Activated CD4-positive, alpha-beta T cell treated with anti-CD3 and anti-CD28 coated beads for 36 hours (primary cell): ENCODE data around the gene ZPLD1. TPM values are rescaled to one million over a fixed set of nuclear protein-coding genes. Genes with fewer than 3 reads are reported as not detected.

Experiments
- ATAC-seq: fragments of 200-7000 bp; cut with Tn5 transposase; one replicate; pipeline ENCODE4 v1.10.0; 2021; ENCODE audit warnings: mild to moderate bottlenecking, moderate library complexity
- CTCF ChIA-PET: fragments of 350-600 bp; sonication (Branson Sonifier 250); formaldehyde crosslinking; loops from one replicate; lab custom pipeline; 2021; ENCODE audit warnings: antibody characterized with exemption; lab: Charles Lee
- POLR2A ChIA-PET: fragments of 350-600 bp; sonication (Branson Sonifier 250); formaldehyde crosslinking; loops from one replicate; lab custom pipeline; 2021; ENCODE audit warnings: antibody characterized with exemption, inconsistent platforms; lab: Charles Lee
- DNase-seq: peaks from one replicate; pipeline ENCODE4 v3.0.0-alpha.2; 2020
- H3K27ac Mint-ChIP-seq: one replicate; pipeline ENCODE4 v1.8.0; 2021; ENCODE audit warnings: mixed read lengths
- H3K27me3 Mint-ChIP-seq: one replicate; pipeline ENCODE4 v1.8.0; 2021; ENCODE audit warnings: mixed read lengths
- H3K36me3 Mint-ChIP-seq: one replicate; pipeline ENCODE4 v1.8.0; 2021; ENCODE audit warnings: low read depth, mixed read lengths
- H3K4me1 Mint-ChIP-seq: one replicate; pipeline ENCODE4 v1.8.0; 2021; ENCODE audit warnings: mixed read lengths
- H3K4me3 Mint-ChIP-seq: one replicate; pipeline ENCODE4 v1.8.0; 2021; ENCODE audit warnings: mild to moderate bottlenecking, moderate library complexity, mixed read lengths
- H3K9me3 Mint-ChIP-seq: one replicate; pipeline ENCODE4 v1.8.0; 2021; ENCODE audit warnings: low read depth, mixed read lengths
- intact Hi-C, 2 experiments: fragments of 100-400 bp; cut with DNase I in 1 of 2; cut with micrococcal nuclease in 1 of 2; formaldehyde crosslinking; loops; one replicate each; pipeline versions ENCODE4 v1.14.2 to v1.15.1; 2022 to 2024; cut with DNase I, micrococcal nuclease
- total RNA-seq, 2 experiments: library from RNA; stranded (reverse); gene quantifications; one replicate each; pipeline ENCODE4 v1.2.3, GENCODE V29; 2021

ZPLD1 gene
- total RNA-seq, 2 experiments from 2014 or later = not detected

DNA sequence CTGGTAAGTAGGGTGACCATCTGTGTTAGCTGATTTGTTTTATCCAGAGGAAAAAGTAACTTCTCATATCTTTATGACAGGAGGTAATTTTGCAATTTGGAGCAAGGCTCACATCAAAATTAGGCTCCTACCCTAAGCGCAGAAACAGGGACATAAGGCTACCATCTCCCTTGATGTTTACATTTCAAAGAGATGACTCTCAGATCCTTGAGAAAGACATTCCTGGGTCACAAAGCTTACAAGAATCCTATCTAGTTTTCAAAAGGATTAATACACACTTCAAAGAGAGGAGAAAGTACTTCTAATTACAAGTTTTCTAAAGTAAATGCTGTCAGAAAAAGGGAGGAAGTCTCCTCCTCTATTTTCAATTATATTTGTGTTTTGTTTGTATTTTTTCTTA lies 7.0 kb downstream of the ZPLD1 start:
- Mint-ChIP-seq H3K36me3 (no peaks in the 10 kb centered on the region), H3K4me3 (no peak overlapping the region), H3K27me3 (peaks cover 3% of the 10 kb centered on the region), H3K4me1 (no peaks in the 10 kb centered on the region), H3K9me3 (no peaks in the 10 kb centered on the region), H3K27ac (no peak overlapping the region)
- ChIA-PET POLR2A (no interaction called here), CTCF (no interaction called here)
- ATAC-seq (no peak), DNase-seq (no peak)
- intact Hi-C loops = no loop called here

DNA sequence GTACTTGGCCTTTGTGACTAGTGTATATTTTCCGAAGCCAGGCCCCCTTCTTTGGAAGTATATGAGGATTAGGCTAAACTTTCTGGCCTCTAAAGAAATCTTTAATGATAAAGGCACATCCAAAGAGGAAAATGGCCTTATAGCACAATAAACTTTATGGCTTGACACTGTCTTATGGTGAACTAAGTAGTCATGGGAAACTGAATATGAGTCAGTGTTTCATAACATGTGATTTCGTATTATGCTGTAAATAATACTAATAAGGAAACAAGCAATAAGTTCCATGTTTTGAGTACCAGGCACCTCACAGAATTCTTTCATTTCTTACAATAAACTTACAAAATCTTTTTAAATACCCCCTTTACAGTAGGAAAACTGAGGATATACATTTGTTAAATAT lies 8.2 kb downstream of the ZPLD1 start:
- Mint-ChIP-seq H3K36me3 (no peaks in the 10 kb centered on the region), H3K4me1 (no peaks in the 10 kb centered on the region), H3K27me3 (peaks cover 3% of the 10 kb centered on the region), H3K9me3 (no peaks in the 10 kb centered on the region), H3K4me3 (no peak overlapping the region), H3K27ac (no peak overlapping the region)
- CTCF ChIA-PET = interaction anchor here (0.6 kb wide), 1 partner anchor 1279 kb away, joined by 3 read pairs; no protein-coding TSS in a partner anchor
- POLR2A ChIA-PET = no interaction called here
- DNase-seq (no peak), ATAC-seq (no peak)
- intact Hi-C loops = no loop called here

DNA sequence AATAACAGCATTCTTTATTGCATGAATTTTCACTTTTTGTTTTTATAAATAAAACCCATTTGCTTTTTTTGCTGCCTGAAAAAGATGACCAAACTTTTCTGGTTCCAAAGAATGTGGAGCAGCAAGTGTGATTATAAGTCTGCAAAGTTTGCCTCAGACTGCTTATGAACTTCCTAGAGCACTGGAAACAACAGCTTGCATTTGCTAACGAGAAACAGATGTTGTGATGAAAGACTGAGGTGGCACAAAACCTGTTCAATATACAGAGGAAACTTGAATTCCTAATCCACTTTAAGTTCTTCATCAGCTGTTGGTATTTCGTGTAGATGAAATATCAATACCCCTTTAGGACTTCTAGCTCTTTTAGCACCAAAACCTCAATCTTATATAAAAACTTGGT lies 9.3 kb downstream of the ZPLD1 start:
- Mint-ChIP-seq H3K36me3 (no peaks in the 10 kb centered on the region), H3K9me3 (no peaks in the 10 kb centered on the region), H3K27ac (no peak overlapping the region), H3K27me3 (peaks cover 3% of the 10 kb centered on the region), H3K4me1 (no peaks in the 10 kb centered on the region), H3K4me3 (no peak overlapping the region)
- ATAC-seq = no peak
- POLR2A ChIA-PET = no interaction called here
- CTCF ChIA-PET = no interaction called here
- DNase-seq = no peak
- intact Hi-C loops = no loop called here

DNA sequence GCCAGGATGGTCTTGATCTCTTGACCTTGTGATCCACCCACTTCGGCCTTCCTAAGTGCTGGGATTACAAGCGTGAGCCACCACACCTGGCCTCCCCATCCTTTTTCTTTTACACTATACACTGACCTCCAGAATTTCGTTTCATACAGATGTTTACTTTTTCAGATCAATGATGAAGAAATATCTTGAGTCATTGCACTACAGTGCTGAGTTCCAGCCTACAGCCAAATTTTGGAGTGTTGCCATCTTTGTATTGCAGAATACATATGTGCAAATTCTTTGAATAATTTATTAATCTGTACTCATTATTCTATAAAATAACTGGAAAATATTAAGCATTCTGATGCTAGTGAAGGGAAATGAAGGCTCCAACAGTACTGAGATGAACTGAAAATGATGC lies 12.5 kb downstream of the ZPLD1 start:
- POLR2A ChIA-PET = no interaction called here
- Mint-ChIP-seq H3K9me3 (no peaks in the 10 kb centered on the region), H3K27me3 (peaks cover 3% of the 10 kb centered on the region), H3K36me3 (no peaks in the 10 kb centered on the region), H3K27ac (no peak overlapping the region), H3K4me1 (no peaks in the 10 kb centered on the region), H3K4me3 (no peak overlapping the region)
- no peak for DNase-seq
- intact Hi-C loops = no loop called here
- no peak for ATAC-seq
- CTCF ChIA-PET = no interaction called here

DNA sequence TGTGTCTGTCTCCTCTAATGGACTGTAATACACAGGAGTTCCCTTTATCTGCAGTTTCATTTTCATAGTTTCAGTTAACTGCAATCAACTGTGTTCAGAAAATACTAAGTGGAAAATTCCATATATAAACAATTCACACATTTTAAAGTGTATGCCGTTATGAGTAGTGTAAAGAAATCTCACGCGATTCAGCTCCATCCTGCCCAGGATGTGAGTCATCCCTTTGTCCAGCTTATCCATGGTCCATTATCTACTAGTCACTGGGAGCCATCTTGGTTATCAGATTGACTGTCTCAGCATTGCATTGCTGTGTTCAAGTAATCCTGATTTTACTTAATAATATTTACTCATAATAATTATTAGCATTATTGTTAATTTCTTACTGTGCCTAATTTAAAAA lies 14.5 kb downstream of the ZPLD1 start:
- Mint-ChIP-seq H3K4me1 (no peaks in the 10 kb centered on the region), H3K27me3 (peaks cover 3% of the 10 kb centered on the region), H3K9me3 (no peaks in the 10 kb centered on the region), H3K27ac (no peak overlapping the region), H3K36me3 (no peaks in the 10 kb centered on the region), H3K4me3 (no peak overlapping the region)
- intact Hi-C loops = no loop called here
- ChIA-PET CTCF (interaction anchor here (1.6 kb wide), 1 partner anchor 11 kb away, joined by 4 read pairs; no protein-coding TSS in a partner anchor), POLR2A (no interaction called here)
- ATAC-seq = no peak
- DNase-seq = no peak

DNA sequence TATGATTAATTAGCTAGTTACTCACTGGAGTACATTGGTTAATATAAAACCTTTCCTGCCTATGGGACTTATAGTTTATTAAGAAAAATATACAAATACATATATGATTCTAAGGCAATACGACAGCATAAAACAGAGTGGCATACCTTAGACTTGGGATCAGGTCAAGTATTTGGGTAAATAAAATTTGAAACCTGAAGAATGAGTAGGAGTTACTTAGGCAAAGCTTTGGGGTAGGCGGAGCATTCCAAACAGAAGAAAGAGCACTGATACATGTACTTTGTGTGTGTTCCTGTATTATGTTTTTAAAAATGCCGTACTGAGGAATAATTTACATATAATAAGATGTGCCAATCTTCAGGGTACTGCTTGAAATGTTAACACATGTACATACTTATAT lies 15.1 kb downstream of the ZPLD1 start:
- DNase-seq (no peak), ATAC-seq (no peak)
- H3K27ac Mint-ChIP-seq = no peak overlapping the region
- H3K4me1 Mint-ChIP-seq = no peaks in the 10 kb centered on the region
- no peaks in the 10 kb centered on the region for H3K36me3 Mint-ChIP-seq
- POLR2A ChIA-PET = no interaction called here
- no peak overlapping the region for H3K4me3 Mint-ChIP-seq
- H3K27me3 Mint-ChIP-seq = peaks cover 3% of the 10 kb centered on the region
- intact Hi-C loops = no loop called here
- no peaks in the 10 kb centered on the region for H3K9me3 Mint-ChIP-seq
- CTCF ChIA-PET = interaction anchor here (1.6 kb wide), 1 partner anchor 12 kb away, joined by 4 read pairs; no protein-coding TSS in a partner anchor

DNA sequence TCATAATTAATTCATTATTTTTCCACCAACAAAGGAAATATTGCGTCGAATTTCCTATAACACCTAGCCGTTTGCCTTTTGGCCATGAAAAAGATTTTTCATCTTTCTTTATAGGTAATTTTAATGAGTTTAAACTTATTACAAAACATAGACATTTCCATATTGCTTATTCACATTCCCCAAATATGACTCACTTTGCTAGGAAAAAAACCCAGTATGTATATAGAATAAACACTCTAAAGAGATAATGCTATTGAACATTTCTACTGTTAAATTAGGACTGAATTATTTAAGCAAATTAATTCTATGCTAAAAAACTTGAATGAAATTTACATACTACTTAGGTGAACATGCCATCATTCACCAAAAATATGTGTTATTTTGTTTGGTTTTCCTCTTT lies 16.2 kb downstream of the ZPLD1 start:
- Mint-ChIP-seq H3K4me3 (no peak overlapping the region), H3K36me3 (no peaks in the 10 kb centered on the region), H3K4me1 (no peaks in the 10 kb centered on the region), H3K9me3 (no peaks in the 10 kb centered on the region), H3K27ac (no peak overlapping the region), H3K27me3 (peaks cover 6% of the 10 kb centered on the region)
- DNase-seq (no peak), ATAC-seq (no peak)
- ChIA-PET CTCF (no interaction called here), POLR2A (no interaction called here)
- intact Hi-C loops = no loop called here

DNA sequence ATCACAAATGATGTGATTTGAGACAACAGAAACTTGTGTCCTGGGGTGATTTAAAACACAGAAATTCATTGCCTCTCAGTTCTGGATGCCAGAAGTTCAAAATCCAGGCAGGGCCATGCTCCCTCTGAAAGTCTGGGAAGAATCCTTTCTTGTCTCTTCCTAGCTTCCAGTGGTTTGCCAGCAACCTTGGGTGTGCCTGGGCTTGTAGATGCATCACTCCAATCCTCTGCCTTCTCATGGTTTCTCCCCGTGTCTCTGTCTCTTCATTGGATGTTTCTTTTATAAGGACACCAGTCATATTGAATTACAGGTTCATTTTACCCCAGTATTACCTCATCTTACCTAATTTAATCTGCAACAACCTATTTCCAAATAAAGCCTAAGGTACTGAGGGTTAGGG lies 16.7 kb downstream of the ZPLD1 start:
- H3K27me3 Mint-ChIP-seq = peaks cover 4% of the 10 kb centered on the region
- ChIA-PET POLR2A (no interaction called here), CTCF (no interaction called here)
- H3K4me3 Mint-ChIP-seq = no peak overlapping the region
- no peak for ATAC-seq
- H3K27ac Mint-ChIP-seq = no peak overlapping the region
- H3K4me1 Mint-ChIP-seq = no peaks in the 10 kb centered on the region
- no peaks in the 10 kb centered on the region for H3K9me3 Mint-ChIP-seq
- DNase-seq = no peak
- intact Hi-C loops = no loop called here
- no peaks in the 10 kb centered on the region for H3K36me3 Mint-ChIP-seq

DNA sequence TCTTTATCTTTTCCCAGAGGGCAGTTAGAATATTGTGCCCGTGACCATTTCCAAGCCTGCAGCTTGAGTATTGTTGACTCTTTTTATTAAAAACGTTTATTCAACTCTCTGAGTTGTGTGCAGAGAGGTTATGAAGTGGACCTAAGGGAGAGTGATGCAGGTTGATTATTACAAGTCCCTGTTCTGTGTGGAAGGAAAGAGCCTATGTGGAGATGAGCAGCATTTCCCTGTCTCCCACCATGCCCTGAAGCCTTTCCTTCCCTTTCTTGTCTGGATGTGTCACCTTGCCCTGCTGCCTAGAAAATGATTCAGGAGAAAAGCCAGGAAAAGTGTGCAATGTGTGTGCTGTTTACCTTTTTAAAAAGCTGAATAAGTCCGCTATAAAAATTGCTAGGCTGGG lies 19.4 kb downstream of the ZPLD1 start:
- no peaks in the 10 kb centered on the region for H3K4me1 Mint-ChIP-seq
- intact Hi-C loops = no loop called here
- CTCF ChIA-PET = no interaction called here

DNA sequence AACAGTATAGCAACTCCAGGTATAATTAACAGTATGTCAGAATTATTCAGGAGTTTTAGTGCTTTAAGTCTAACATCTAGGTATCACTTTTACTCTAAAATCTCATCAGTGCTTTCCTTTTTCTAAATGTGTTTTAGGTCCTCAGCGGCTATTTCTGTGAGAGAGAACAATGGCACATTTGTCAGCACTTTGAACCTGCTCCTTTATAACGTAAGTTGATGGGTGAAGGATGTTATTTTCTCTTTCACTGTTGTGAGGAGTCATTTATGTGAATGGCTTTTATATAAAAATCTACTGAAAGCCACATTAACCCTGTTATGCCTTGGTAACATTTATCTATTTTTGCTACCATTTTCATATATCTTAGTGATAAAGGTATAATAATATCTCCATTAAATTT lies 22.8 kb downstream of the ZPLD1 start:
- Mint-ChIP-seq H3K36me3 (no peaks in the 10 kb centered on the region), H3K27ac (no peak overlapping the region), H3K9me3 (no peaks in the 10 kb centered on the region), H3K4me1 (no peaks in the 10 kb centered on the region), H3K4me3 (no peak overlapping the region), H3K27me3 (peaks cover 5% of the 10 kb centered on the region)
- CTCF ChIA-PET = interaction anchor here (0.6 to 1.7 kb wide), 2 partner anchors 228 to 1542 kb away, joined by 3 to 4 read pairs; no protein-coding TSS in a partner anchor
- DNase-seq (no peak), ATAC-seq (no peak)
- intact Hi-C loops = no loop called here
- POLR2A ChIA-PET = no interaction called here

More for the DNA sequence above, 19.4 kb downstream of the ZPLD1 start:
- Mint-ChIP-seq H3K27ac (no peak overlapping the region), H3K27me3 (peaks cover 5% of the 10 kb centered on the region), H3K4me3 (no peak overlapping the region), H3K36me3 (no peaks in the 10 kb centered on the region), H3K9me3 (no peaks in the 10 kb centered on the region)
- ATAC-seq = no peak
- POLR2A ChIA-PET = no interaction called here
- no peak for DNase-seq

DNA sequence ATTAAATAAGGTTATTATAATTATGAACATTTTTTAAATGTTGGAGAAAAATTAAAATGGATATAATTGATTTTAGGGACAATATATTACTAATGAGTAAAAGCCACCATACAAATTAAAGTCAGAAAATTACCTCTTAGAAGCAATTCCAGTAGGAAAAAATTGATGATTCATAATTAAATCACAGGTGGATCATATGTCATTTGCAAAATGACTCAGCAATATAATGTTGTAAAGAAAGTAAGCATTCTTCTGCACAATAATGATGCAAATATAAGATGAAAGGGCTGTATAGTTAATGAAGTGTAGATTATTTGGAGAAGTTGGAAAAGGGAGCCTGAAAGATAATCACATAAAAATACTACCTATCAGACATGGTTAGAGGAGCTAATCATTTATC lies 25.8 kb downstream of the ZPLD1 start:
- intact Hi-C loops = no loop called here
- Mint-ChIP-seq H3K27ac (no peak overlapping the region), H3K27me3 (peaks cover 8% of the 10 kb centered on the region), H3K4me3 (no peak overlapping the region), H3K9me3 (no peaks in the 10 kb centered on the region), H3K4me1 (no peaks in the 10 kb centered on the region), H3K36me3 (no peaks in the 10 kb centered on the region)
- CTCF ChIA-PET = interaction anchor here (0.7 kb wide), 1 partner anchor 62 kb away, joined by 3 read pairs; no protein-coding TSS in a partner anchor
- POLR2A ChIA-PET = no interaction called here
- no peak for DNase-seq
- ATAC-seq = no peak

DNA sequence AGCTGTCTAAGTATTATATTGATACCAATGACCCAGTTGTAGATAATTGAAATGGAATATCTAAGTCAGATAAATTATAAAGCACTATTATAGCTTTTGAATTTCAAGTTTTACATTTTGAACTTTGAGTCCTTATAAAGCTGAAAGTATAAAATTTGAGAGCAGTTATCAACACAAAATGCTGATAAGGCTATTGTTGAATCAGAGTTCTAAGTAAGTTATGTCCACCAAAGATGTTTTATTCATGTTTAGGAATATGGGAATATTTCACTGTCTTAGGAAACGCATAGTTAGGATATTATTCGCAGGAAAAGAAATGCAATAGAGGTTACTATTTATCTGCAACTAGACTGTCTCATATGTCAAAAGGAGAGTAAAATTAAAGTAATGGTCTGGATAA lies 29.4 kb downstream of the ZPLD1 start:
- no peak for ATAC-seq
- no peak for DNase-seq
- H3K4me1 Mint-ChIP-seq = no peaks in the 10 kb centered on the region
- no peaks in the 10 kb centered on the region for H3K9me3 Mint-ChIP-seq
- intact Hi-C loops = no loop called here
- peaks cover 11% of the 10 kb centered on the region for H3K27me3 Mint-ChIP-seq
- no peak overlapping the region for H3K27ac Mint-ChIP-seq
- ChIA-PET POLR2A (no interaction called here), CTCF (interaction anchor here (0.6 to 1.1 kb wide), 2 partner anchors 28 to 639 kb away, joined by 3 read pairs; no protein-coding TSS in a partner anchor)
- no peaks in the 10 kb centered on the region for H3K36me3 Mint-ChIP-seq
- no peak overlapping the region for H3K4me3 Mint-ChIP-seq

DNA sequence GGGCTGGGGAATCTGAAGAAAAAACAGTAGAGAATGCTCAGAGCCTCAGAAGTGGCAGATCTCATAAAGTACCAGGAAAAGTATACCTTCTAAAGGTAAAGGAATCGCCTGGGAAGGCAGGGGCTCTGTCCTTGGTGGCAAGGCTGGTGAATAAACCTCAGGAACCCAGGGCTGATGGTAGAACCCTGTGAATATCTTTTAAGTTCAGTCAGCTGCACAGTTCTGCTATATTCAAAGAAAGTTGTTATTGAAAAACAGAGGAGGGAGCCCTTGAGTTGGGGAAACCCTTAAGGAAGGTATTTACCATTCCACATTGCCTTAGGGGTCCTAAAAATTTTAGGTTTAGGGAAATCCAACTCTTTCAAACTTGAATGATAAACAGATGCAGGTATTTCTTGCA lies 31.2 kb downstream of the ZPLD1 start:
- ChIA-PET CTCF (no interaction called here), POLR2A (no interaction called here)
- no peaks in the 10 kb centered on the region for H3K36me3 Mint-ChIP-seq
- no peaks in the 10 kb centered on the region for H3K9me3 Mint-ChIP-seq
- DNase-seq (no peak), ATAC-seq (no peak)
- no peaks in the 10 kb centered on the region for H3K4me1 Mint-ChIP-seq
- H3K27ac Mint-ChIP-seq = no peak overlapping the region
- H3K4me3 Mint-ChIP-seq = no peak overlapping the region
- peaks cover 13% of the 10 kb centered on the region for H3K27me3 Mint-ChIP-seq
- intact Hi-C loops = no loop called here
